Measurements from ENCODE around the gene PPM1N.

GRCh38 chr19:45523642-45524256, 25.5 kb downstream of the PPM1N start:
- TF ChIP-seq EZH2phosphoT487 (IDR thresholded peaks at IDR 0.05; ENCODE audit: insufficient read depth, low read depth) (no peak), EZH2 (IDR thresholded peaks at IDR 0.05; ENCODE audit: insufficient read depth, poor library complexity, severe bottlenecking) (no peak)
